DMS153 treated with DMSO at 0.1 percent for 48 hours (cell line): ENCODE data around the gene UMPS.
A peak's percentile ranks its signal among the peaks of the same experiment; 100 is the strongest.

Source experiments
- DNase-seq: peaks from one replicate; lab custom pipeline; 2025; ENCODE audit not compliant: unreplicated experiment; lab: John Stamatoyannopoulos, UW

Gene UMPS

DNA sequence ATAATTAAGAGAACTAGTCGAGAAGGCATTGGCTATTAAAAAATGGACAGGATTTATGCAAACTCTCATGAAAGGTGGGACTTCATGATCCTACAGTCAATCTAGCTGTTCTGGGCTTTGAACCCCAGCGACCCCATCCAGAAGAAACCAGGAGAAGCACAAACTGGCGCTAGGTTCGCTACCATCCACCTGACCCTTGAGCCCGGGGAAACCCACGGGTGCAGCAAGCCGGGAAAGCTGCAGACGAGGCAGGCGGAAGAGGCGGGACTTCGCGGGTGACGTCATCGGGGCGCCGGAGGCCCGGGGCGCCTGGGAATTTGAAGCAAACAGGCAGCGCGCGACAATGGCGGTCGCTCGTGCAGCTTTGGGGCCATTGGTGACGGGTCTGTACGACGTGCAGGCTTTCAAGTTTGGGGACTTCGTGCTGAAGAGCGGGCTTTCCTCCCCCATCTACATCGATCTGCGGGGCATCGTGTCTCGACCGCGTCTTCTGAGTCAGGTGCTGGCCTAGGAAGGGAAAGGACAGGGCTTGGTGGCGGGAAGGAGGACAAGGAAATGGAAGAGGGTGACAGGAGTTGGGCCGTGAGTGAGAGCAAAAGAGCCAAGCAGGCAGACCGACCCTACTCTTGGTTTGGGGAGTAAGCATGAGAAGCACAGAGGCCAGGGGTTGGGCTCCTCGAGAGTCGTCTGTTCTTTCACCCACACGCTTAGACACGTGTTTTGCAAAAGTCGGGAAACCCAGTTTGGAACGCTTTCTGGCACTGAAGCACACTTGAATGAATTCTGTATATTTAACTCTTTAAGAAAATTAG is at the start of gene UMPS:
Gene UMPS (plus strand): TSS at position 324 of the 812 bp plus-strand sequence. CDS start 20 bp downstream, at position 344.
- DNase-seq = peak; percentile 63

DNA sequence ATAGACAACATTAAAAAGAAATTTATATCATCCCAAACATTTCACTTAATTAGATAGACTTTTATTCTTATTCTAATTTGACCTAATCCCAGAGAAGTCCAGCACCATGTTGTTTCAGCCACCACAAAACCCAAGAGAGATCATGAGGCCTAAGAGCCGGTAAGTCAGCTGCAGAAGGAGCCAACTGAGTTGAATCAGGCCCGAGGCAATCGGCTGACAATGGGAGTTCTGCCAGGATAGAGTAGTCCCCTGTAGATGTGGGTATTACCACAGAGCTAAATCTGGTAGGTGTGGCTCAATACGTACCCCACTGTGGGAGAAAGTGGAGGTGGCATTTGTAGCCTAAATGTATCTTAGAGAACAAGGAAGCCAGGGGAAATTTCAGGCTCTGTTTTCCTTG is 49.7 kb upstream of the UMPS start:
- no peak for DNase-seq

DNA sequence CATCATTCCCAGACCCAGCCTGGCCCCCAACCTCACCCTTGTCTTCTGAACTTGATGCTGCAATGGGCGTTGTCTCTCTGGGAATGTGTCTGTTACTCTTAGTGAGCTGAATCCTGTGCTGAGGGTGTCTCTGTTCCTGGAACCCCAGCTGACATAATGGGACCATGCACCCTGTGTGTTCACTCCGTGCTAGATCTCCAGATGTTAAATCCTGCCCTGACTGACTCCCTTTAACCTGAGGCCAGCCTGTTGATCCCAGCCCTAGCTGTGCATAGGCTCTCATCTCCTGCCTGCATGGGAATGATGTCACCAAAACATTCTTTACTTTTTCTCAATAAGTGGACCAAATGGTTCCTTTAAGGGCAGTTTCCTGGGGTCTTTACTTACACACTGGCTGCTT is 48.0 kb upstream of the UMPS start:
- DNase-seq = no peak

DNA sequence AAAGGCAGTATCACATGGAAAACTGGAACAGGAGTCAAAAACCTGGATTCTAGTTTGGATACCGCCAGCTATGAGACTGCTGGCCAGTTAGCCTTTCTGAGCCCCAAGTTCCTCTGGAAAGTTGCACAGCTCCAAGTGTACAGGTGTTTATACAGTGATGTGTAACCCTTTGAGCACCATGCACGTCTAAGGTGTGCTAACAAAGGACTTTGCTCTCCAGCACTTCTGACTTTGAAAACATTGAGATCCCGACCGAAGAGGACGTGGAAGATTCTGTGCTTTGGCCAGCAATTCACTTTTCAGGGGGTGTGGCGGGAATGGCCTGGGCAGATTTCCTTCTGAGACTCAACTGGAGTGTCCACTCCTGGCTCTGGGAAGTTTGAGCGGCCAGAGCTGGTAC is 45.8 kb upstream of the UMPS start:
- no peak for DNase-seq

DNA sequence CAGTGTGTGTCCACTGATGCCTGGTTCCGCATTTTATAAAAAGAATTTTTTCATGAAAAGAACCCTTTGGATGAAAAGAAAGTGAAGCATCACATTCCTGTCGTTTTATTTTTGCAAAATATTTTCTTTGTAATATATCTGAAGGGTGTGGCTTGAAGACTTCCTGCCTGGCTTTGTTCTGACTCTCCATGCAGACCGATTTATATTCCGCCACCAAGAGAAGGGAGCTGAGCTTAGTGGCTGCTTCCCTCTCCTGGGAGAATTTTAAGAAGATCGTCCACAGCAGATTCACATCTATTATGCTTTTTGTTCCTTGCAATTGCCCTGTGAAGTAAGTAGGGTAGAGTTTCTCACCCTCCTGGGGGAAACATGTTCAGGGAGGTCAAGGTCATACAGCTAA is 45.2 kb upstream of the UMPS start:
- no peak for DNase-seq

DNA sequence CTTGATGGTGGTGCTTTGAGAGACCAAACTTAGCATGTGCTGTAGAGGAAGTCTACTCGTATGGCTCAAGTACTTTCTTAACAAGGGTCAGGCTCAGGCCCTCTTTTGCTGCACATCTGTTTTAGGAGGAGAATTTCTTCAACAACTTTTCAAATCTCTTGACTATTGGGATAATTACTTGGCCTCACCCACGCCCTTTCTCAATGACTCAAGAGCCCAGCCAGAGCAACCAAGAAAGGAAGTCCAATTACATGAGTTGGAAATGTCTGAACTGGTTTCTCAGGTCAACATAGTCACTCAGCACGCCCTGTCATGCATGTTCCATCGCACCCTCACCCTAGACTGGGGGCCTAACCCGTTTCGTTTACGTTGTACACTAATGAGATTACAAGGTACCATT is 44.8 kb upstream of the UMPS start:
- no peak for DNase-seq

DNA sequence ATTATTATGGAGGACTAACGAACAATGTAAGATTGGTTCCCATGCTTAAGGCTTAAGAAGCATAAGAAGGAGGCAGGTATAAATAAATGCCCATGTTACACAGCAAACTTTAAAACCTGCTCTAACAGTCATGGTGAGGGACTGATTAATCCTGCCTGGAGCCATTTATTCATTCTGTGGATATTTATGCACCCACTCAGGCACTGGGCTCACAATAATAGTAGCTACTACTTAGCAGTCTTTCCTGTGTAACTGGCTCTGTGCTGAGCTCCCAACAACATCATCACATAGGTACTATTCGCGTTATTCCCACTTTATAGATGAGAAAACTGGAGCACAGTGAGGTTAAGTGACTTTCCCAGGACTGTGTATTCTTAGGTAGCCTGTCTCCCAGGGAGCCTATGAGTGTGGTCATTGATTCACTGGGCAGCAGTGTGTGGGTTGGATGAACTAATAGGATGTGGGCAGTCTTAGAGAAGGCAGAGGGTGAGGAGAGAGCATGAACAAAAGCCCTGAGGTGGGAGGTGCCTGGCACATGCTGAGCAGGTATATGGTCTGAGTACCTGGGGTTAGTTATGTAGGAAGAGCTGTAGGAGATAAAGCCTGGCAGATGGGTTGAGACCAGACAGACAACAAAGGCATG is 44.1 kb upstream of the UMPS start:
- no peak for DNase-seq

DNA sequence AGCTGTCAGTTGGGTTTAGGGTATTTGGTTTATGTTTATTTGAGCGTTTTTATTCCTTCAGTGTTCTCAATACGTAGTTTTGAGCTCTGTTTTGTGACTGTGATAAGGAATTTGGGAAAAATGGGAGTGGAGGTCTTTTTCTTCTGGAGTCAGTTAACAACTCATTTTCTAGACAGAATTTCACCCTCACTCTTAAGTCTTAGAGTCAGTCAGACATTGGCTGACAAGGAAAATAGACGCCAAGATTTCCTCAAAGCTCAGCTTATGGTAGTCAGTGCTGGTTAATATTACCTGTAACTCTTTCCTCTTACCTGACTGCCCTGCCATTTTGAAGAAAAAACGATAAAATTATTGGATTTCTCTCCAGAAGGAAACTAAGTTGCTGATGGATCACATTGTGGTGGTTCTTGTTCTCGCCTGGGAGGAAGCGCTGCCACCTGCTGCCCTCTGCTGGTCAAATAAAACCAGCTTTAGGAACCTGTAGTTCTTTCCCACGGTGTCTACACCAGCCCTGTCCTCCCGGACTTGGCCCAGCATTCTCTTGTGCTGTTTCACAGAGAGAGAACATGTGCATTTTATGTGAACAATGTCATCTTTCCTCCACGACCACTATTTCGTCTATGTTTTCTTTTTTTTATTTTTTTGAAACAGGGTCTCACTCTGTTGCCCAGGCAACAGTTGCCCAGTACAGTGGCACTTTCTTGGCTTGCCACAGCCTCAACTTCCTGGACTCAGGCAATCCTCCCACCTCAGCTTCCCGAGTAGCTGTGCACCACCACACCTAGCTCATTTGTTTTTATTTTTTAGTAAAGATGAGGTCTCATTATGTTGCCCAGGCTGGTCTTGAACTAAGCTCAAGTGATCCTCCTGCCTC is 41.4 kb upstream of the UMPS start:
- DNase-seq = peak; percentile 59

DNA sequence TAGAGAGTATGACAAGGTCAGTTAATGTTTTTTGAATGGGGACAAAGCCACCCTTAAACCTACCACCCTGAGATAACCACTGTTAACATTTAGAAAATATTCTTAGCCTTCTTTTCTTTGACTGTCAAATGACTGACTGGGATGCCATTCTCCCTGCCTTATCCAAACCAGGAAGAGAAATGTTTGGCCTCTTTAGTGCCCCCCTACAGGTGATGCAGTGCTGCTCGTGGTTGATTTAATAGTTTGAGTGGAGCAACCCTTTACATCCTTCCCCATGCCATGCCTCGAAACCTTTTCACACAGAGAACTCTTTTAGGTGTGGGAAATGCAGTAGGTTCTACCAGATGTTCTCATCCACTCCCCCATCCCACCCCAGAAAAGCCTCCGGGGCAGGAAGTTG is 38.7 kb upstream of the UMPS start:
- DNase-seq = no peak

DNA sequence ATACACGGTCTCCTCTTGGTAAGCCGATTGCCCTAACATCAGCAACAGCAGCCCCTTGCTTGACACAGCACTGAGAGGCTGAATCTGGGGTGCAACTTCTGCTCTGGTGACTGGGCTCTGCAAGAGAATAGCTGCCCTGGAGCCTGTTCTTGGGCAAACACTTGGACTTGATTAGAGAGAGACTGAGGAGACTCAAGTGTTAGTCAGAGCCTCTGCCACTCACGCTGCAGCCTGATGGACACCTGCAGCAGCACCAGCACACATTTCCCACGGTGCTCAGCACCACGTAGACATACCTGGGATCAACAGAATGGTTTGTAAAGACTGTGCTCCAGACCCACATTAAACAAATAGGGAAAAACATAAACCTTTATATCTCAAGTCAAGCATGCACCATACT is 35.8 kb upstream of the UMPS start:
- no peak for DNase-seq

DNA sequence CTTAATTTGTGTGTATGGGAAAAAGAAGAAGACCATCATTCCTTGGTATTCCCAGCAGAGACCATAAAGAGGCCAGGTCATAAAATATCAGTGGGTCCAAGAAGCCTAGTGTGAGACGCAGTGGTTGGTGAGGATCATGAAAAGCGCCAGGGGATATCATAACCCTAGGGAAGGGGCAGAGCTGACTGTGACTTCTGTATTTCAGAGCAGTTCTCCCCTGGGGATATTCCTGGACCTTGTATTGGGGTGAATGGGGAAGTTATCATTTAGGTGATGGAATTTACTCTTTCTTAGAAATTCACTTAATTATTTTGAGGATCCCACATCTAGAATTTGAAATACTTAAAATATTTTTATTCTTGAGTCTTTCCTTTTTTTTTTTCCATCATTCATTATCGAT is 34.9 kb upstream of the UMPS start:
- no peak for DNase-seq

DNA sequence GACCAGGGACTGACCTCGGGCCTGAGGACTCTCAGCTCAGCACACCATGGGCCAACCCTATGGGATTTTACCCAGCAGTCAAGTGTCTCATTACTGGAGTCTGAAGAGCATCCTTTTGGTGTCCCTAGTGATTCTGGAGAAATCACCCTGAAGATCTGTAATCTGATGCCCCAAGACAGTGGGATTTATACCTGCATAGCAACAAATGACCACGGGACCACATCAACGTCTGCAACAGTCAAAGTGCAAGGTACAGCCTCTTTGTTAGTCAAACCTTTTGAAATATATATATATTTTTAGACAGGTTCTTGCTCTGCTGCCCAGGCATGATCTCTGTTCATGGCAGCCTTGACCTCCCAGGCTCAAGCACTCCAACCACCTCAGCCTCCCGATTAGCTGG is 34.2 kb upstream of the UMPS start:
- no peak for DNase-seq

DNA sequence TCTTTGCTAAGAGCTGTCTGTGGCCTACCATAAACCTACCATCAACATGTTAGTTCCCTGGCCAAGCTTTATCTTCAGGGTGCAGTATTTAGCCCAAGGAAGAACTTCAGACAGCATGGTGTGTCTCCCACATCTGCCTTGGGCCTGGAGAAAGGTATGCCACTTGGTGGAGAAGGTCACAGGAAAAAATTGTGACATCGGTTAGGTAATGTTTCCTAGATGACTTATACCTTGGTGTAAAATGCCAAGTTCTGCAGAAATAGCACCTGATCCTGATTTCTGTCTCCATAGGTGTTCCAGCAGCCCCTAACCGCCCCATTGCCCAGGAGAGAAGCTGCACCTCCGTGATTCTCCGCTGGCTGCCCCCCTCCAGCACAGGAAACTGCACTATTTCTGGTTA is 33.0 kb upstream of the UMPS start:
- no peak for DNase-seq

DNA sequence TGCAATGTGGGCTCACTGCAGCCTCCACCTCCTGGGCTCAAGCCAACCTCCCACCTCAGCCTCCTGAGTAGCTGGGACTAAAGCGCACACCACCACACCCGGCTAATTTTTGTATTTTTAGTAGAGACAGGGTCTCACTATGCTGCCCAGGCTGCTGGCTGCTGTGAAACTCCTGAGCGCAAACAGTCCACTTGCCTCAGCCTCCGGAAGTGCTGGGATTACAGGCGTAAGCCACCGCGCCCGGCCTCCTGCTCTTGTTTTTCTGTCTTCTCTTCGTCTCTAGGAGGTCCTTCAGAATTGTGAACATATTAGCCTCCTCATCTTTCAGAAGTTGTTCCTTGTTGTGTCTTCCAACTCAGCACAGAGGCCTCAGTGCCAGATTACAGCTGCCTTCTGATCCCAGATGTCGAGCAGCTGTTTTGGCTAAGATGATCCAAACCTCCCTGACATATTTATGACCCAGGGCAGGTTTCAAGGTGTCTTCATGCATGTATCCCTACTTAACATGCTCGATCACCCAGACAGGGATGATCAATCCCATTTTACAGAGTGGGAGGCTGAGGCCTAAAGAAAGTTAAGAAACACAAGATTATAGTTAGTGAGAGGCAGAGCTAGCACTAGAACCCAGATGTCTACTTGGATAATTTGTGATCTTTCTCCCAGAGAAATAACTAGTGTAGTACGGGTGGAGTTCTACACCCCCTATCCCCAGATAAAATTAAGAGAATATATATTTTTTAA is 32.1 kb upstream of the UMPS start:
- DNase-seq = no peak

DNA sequence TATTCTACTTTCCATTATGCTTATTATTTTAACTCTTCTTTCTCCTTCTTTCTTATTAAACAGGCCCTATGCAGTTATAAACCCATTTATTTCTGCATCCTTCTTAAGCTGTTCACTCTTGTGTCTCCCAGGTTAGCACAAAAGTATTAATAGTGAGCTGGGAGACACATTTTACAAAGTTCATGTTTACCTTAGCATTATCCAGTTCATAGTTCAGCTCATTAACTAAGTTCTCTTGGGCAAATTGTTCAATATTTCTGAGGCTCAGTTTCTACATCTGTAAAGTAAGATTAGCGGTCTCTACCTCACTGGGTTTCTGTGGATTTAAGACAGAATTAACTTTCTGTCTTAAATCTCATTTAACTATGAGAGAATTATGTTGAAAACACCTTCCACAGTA is 31.2 kb upstream of the UMPS start:
- no peak for DNase-seq

DNA sequence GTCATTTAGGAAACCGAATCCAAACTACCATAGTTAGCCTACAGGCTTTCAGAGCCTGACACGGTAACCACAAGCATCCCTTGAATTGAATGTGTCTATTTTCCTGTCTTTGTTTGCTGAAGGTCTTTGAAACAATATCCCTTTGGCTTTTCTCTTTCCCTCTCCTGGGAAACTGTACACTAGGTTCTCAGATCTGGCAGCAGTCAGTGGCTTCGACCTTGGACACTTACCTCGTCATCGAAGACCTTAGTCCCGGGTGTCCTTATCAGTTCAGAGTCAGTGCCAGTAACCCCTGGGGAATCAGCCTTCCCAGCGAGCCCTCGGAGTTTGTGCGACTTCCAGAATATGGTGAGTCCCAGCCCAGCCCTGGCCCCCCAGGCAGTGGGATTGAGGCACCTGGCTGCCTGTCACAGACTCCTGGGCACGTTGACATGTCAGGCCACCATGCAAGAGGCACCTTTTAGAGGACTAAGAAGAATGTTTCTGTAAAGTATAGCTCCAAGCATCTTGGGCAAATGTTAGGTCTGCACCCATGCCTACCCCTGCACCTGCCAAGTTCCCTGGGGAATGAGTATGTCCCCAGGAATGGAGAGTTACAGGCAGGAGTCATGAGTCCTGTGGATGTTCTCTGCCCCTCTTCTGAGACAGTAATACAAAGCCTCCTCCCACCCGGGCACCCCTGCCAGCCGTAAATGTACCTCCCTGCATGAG is 30.4 kb upstream of the UMPS start:
- DNase-seq = peak; percentile 21

DNA sequence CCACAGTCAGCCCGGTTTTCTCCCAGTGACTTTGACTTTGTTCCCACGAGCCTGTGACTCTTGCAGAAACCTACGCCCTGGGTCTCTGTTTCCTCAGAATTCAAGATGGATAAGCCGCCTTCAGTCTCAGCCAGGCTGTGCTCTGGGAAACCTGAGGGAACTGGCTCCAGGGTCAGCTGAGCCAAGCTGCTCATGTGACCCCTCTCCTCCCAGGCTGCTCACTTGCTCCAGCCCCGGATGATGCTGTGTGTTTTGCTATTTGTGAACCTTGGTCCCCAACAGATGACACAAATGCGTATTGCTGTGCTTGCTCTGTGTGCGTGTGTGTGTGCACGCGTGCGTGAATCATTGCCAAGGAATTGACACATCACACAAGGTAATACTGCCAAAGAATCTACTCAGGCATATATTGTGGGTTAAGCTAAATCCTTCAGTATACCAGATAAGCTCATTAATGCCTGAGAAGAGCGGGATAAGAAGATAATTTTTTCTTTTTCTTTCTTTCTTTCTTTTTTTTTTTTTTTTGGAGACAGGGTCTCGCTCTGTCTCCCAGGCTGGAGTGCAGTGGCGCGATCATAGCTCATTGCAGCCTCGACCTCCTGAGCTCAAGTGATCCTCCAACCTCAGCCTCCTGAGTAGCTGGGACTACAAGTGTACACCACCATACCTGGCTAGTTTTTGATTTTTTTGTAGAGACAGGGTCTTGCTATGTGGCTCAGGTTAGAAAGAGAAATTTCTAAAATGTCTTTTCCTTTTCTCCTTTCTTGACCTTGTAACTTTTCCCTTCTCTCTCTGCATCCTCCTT is 29.2 kb upstream of the UMPS start:
- DNase-seq = no peak

DNA sequence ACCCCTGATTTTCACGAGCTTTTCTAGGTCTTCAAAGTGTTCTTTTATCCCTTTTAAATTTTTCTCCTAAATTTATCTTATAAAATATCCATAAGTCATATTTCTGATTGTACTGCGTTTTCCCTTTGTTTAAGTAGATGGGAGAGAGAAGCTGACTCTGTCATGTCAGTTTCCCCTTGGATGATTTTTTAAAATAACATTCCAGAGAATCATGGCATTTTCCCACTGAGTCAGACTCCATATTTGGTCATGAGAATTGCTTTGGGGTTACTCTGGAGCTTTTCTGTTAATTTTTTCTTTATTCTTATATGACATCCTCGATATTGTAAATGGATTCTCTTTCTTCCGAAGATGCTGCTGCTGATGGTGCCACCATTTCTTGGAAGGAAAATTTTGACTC is 28.6 kb upstream of the UMPS start:
- DNase-seq = no peak

DNA sequence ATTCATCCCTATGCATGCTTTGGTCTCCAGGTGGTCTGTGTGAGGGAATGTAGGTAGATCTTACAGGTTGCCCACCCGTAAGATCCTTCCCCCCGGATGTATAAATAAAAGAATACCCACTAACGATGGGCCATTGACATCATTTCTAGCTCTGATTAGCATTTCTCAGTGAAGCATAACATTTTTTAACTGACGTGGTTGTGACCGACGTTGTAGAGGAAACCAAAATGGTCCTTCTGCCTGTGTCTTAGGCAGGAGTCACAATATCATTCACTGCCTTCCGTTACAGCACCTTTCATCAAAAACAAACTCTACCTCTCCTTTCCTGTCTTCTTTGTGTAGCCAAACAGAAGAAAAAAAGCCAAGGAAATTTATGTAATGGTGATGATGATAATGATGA is 27.3 kb upstream of the UMPS start:
- DNase-seq = no peak

DNA sequence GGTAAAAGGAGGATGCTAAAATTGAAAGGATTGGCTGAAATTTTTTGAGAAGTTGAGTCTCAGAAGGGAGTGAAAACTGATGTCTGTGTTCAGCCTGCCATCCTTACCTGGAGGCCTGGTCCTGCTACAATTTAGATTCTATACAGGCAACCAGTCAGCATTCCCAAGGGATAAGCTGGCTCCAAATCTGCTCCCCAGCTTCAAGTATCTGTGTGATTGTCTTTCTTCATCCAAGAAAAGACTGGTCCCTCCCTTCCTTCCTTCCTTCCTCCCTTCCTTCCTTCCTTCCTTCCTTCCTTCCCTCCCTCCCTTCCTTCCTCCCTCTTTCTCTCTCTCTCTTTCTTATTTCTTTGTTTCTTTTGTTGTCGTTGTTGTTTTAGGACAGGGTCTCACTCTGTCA is 24.7 kb upstream of the UMPS start:
- DNase-seq = no peak
